ENCODE results near the gene RARRES2. TPM values are rescaled to one million over a fixed set of nuclear protein-coding genes. Genes with fewer than 3 reads are reported as not detected.
"Not testable (repeated sequence)": the region's sequence is repeated elsewhere in the genome, so short reads cannot be mapped to it uniquely, and the experiment has no call there.

Gene RARRES2
- total and polyA plus RNA-seq, 5 experiments from 2014 or later, result 0.29 TPM; not detected in 4

DNA sequence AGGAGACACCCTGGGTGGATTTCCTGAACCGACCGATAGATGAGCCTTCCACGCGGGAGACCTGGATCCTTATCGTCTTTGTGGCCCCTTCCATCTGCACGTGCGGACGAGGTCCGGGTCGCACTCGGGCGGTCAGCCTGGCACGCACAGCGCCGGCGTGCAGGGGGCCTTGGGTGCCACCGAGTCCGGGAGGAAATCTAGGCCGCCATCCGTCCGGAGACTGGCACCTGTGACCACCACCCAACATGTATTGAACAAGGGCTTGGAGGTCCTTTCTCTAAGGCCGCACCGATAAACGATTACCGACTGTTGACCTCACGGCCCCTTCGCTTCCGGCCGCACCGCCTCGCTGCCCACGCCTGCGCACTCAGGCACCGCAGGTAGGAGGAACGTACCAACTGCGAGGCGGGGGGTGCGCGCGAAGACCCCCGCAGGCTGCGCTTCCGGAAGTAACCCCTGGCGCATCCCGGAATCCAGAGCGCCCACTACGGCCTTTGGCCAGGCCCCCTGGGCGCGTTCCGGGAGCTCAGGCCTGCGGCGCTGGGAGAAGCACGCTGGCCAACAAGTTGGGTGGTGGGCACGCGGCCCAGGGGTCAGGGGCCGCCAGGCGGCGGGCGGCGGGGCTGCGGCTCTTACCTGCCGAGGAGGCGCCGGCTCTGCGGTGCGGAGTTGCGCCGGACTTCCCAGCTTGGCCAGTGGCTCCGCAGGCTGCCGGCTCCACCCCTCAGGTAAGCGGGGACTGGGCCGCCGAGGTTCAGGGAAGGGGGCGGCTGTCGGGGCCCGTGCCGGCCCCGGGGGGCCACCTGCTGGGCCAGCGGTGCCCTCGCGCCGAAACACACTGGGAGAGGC lies 18.4 kb downstream of the RARRES2 start, which contains the start of the genes ACTR3C and LRRC61:
Gene ACTR3C, minus strand, starts transcription at position 713 of the 849 bp plus-strand sequence. CDS start 28,249 bp downstream, outside the sequence.
Gene LRRC61, plus strand, starts transcription at position 523 of the 849 bp plus-strand sequence. CDS start 13,507 bp downstream, outside the sequence.
- POLR2A ChIA-PET, result interaction anchor here (0.6 to 1.7 kb wide), 6 partner anchors 9 to 1211 kb away, joined by 3 to 8 read pairs (median 4); partner anchors contain the start of genes GIMAP7 and REPIN1
- Mint-ChIP-seq H3K27ac (peak within 1 kb of the TSS; percentile 95 to 99 (median 97)), H3K4me3 (peak within 1 kb of the TSS; percentile 92 to 100 (median 98)), H3K9me3 (no peaks in the 10 kb centered on the region), H3K36me3 (peaks cover 7 to 30% (median 9%) of the 10 kb centered on the region in 3 donors), H3K4me1 (peaks cover 24 to 55% (median 48%) of the 10 kb centered on the region in 4 donors), H3K27me3 (no peaks in the 10 kb centered on the region)
- DNase-seq, result peak; percentile 33 to 78 (median 58)
- ATAC-seq, result peak; percentile 61 to 76

DNA sequence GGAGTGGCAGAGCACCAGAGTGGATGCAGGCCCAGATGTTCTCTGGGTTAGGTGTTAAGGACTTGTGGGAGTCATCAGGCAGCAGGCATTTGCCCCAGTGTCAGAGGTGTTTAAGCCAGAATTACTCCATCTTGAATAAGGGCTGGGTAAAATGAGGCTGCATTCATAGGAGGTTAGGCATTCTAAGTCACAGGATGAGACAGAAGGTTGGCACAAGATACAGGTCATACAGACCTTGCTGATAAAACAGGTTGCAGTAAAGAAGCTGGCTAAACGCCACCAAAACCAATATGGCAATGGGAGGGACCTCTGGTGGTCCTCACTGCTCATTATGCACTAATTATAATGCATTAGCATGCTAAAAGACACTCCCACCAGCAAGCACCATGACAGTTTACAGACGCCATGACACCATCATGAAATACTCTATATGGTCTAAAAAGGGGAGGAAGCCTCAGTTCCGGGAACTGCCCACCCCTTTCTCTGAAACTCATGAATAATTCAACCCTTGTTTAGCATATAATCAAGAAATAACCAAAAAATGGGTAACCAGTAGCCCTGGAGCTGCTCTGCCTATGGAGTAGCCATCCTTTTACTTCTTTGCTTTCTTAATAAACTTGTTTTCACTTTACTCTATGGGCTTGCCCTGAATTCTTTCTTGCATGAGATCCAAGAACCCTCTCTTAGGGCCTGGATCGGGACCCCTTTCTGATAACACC lies 19.2 kb downstream of the RARRES2 start:
- Mint-ChIP-seq H3K4me3 (peak overlapping the region; percentile 92 to 98 (median 96)), H3K36me3 (peaks cover 3 to 22% (median 11%) of the 10 kb centered on the region in 3 donors), H3K27me3 (no peaks in the 10 kb centered on the region), H3K27ac (peak overlapping the region; percentile 90 to 99 (median 96)), H3K4me1 (peaks cover 24 to 55% (median 48%) of the 10 kb centered on the region in 4 donors), H3K9me3 (no peaks in the 10 kb centered on the region)
- POLR2A ChIA-PET, result interaction anchor here (1.0 to 1.7 kb wide), 3 partner anchors 19 to 83 kb away, joined by 3 to 7 read pairs (median 3); partner anchors contain the start of genes RARRES2 and REPIN1
- DNase-seq, result peak in 6 of 10 donors; percentile 46 to 66 (median 55)
- peak; percentile 15 to 70 for ATAC-seq

DNA sequence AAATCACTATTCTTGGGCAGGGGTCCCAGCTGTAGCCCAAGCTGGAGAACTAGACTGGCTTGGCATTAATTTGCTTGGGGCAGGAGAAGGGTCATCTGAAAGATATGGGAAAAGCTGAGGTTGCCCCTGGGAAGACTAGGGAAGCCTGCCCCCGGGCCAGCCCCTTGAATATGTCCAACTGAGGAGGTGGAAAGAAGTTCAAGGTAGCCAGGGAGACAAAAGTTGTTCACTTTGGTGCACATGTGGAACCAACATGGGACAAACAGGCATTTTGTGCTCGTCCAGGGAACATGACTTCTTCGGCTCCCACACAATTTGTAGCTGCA lies 19.7 kb downstream of the RARRES2 start:
- peak overlapping the region; percentile 92 to 98 (median 96) for H3K4me3 Mint-ChIP-seq
- H3K27me3 Mint-ChIP-seq, result no peaks in the 10 kb centered on the region
- H3K27ac Mint-ChIP-seq, result peak overlapping the region in 9 of 10 donors; percentile 90 to 99 (median 96)
- no peaks in the 10 kb centered on the region for H3K9me3 Mint-ChIP-seq
- POLR2A ChIA-PET, result interaction anchor here (1.0 to 1.4 kb wide), 2 partner anchors 19 to 84 kb away, joined by 3 read pairs; partner anchors contain the start of gene RARRES2
- DNase-seq (no peak), ATAC-seq (no peak)
- peaks cover 3 to 17% (median 7%) of the 10 kb centered on the region in 3 donors for H3K36me3 Mint-ChIP-seq
- peaks cover 24 to 52% (median 48%) of the 10 kb centered on the region in 4 donors for H3K4me1 Mint-ChIP-seq

DNA sequence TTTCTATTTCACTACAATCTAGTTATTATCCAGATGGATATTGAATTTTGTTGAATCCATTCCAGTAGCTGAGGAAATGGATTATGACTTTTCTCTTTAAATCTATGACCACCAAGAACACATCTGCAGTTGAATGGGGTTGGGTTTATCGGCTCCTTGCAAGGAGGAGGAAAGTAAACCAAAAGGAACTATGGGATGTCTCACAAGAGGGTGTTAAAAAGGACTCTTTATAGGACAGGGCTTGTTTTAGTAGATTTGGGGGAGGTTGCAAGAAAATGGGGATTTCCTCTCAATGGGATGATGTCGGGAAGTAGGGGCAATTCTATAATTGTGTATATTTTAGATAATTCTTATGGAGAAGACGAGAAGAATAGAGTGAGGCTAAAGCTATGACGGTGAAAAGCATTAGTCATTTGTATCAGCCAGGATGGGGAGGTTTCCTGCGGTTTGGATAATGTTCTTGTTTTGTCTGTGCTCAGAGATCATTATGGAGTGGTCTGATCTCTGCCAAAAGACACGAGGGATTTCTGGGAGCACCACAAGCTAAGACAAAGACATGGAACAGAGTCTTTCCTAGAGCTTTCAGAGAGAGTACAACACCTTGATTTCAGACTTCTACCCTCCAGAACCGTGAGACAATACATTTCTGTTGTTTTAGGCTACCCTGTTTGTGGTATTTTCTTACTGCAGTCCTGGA lies 23.5 kb downstream of the RARRES2 start:
- Mint-ChIP-seq H3K4me3 (no peak overlapping the region), H3K27ac (no peak overlapping the region)

DNA sequence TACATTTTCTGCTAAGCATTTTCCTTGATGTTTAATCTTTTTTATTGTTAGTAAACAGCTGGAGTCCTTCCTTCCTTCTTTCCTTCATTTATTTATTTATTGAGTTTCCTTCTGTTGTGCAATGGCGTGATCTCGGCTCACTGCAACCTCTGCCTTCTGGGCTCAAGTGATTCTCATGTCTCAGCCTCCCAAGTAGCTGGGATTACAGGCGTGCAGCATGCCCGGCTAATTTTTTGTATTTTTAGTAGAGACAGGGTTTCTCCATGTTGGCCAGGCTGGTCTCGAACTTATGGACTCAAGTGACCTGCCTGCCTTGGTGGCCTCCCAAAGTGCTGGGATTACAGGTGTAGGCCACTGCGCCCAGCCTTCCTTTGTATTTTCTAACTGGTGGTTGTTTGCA lies 24.4 kb downstream of the RARRES2 start:
- POLR2A ChIA-PET, ATAC-seq, H3K27me3 Mint-ChIP-seq, H3K4me3 Mint-ChIP-seq, H3K9me3 Mint-ChIP-seq, DNase-seq: not testable (repeated sequence)
- Mint-ChIP-seq H3K36me3 (peaks cover 0 to 13% (median 5%) of the 10 kb centered on the region in 3 donors), H3K4me1 (peaks cover 10 to 23% (median 16%) of the 10 kb centered on the region in 4 donors), H3K27ac (peak overlapping the region in 1 of 10 donors; percentile 49)

More for the DNA sequence above, 23.5 kb downstream of the RARRES2 start:
- POLR2A ChIA-PET, result interaction anchor here (0.5 kb wide), 1 partner anchor 13 kb away, joined by 3 read pairs; no protein-coding TSS in a partner anchor
- no peak for ATAC-seq
- no peak for DNase-seq
- peaks cover 0 to 13% (median 4%) of the 10 kb centered on the region in 3 donors for H3K36me3 Mint-ChIP-seq
- peaks cover 14 to 32% (median 24%) of the 10 kb centered on the region in 4 donors for H3K4me1 Mint-ChIP-seq
- H3K27me3 Mint-ChIP-seq, result no peaks in the 10 kb centered on the region
- H3K9me3 Mint-ChIP-seq, result no peaks in the 10 kb centered on the region

DNA sequence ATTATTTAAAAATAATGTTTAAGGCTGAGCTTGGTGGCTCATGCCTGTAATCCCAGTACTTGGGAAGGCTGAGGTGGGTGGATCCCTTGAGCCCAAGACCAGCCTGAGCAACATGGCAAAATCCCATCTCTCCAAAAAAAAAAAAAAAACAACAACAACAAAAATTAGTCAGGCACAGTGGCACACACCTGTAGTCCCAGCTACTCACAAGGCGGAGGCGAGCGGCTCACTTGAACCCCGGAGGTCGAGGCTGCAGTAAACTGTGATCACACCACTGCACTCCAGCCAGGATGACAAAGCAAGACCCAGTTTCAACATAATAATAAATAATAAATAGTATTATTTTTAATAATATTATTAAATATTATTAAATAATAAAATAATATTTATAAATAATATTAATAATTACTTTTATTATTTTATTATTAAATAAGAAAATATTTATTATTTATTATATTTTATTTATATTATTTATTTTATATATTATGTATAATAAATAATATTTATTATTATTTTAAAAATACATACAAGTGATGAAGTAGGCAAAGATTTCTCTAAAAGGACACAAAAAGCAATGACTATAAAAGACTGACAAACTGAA lies 26.7 kb downstream of the RARRES2 start:
- H3K27ac Mint-ChIP-seq, result no peak overlapping the region
- H3K9me3 Mint-ChIP-seq, result no peaks in the 10 kb centered on the region
- ATAC-seq (no peak), DNase-seq (no peak)
- no peaks in the 10 kb centered on the region for H3K27me3 Mint-ChIP-seq
- POLR2A ChIA-PET, result interaction anchor here (0.7 kb wide), 1 partner anchor 93 kb away, joined by 8 read pairs; no protein-coding TSS in a partner anchor
- H3K36me3 Mint-ChIP-seq, result peaks cover 0 to 13% (median 5%) of the 10 kb centered on the region in 3 donors
- H3K4me1 Mint-ChIP-seq, result peaks cover 0 to 10% (median 5%) of the 10 kb centered on the region in 4 donors
- no peak overlapping the region for H3K4me3 Mint-ChIP-seq

DNA sequence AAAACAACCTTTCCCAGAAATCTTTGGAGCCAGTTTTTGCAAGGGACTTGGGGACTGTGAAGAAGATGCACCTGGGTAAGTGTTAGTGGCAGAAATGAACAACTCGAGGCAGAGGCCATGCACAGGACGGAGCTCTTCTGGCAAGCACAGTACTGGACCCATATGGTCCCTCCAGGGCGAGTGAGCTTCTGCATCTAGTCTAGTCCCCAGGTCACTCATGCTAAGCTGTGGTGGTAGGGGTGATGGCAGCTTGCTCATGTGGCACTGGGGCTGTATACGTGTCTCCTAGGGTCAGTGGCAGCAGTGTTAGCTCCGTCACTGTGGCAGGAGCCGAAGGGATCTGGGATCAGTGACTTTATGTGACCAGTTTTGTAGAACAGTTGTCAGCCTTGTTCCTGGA lies 27.6 kb downstream of the RARRES2 start:
- POLR2A ChIA-PET, result interaction anchor here (0.7 to 1.5 kb wide), 2 partner anchors 10 to 94 kb away, joined by 4 to 8 read pairs; partner anchors contain the start of genes ACTR3C and LRRC61
- peaks cover 0 to 10% (median 6%) of the 10 kb centered on the region in 4 donors for H3K4me1 Mint-ChIP-seq
- no peaks in the 10 kb centered on the region for H3K27me3 Mint-ChIP-seq
- H3K36me3 Mint-ChIP-seq, result peaks cover 0 to 13% (median 5%) of the 10 kb centered on the region in 3 donors
- no peaks in the 10 kb centered on the region for H3K9me3 Mint-ChIP-seq
- no peak overlapping the region for H3K4me3 Mint-ChIP-seq
- no peak overlapping the region for H3K27ac Mint-ChIP-seq
- DNase-seq (no peak), ATAC-seq (no peak)

DNA sequence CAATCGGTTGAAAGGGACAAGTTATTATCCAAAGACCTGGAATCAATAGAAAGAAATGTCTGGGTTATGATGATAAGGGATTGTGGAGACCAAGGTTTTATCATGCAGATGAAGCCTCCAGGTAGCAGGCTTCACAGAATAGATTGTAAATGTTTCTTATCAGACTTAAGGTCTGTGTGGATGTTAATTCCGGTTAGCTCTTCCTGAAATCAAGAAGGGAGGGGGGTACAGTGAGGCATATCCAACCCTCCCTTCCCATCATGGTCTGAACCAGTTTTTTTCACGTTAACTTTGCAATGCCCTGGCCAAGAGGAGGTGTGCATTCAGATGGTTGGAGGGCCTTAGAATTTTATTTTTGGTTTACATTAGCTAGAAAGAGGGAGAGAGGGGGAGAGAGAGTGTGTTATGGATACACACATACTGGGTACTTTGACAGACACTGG lies 28.0 kb downstream of the RARRES2 start:
- DNase-seq (no peak), ATAC-seq (no peak)
- H3K27ac Mint-ChIP-seq, result peak overlapping the region in 1 of 10 donors; percentile 76
- POLR2A ChIA-PET, result interaction anchor here (1.5 kb wide), 1 partner anchor 10 kb away, joined by 4 read pairs; the partner anchor contains the start of genes ACTR3C and LRRC61
- H3K36me3 Mint-ChIP-seq, result peaks cover 0 to 13% (median 5%) of the 10 kb centered on the region in 3 donors
- H3K4me1 Mint-ChIP-seq, result peaks cover 0 to 10% (median 9%) of the 10 kb centered on the region in 4 donors
- no peak overlapping the region for H3K4me3 Mint-ChIP-seq
- no peaks in the 10 kb centered on the region for H3K9me3 Mint-ChIP-seq
- no peaks in the 10 kb centered on the region for H3K27me3 Mint-ChIP-seq

DNA sequence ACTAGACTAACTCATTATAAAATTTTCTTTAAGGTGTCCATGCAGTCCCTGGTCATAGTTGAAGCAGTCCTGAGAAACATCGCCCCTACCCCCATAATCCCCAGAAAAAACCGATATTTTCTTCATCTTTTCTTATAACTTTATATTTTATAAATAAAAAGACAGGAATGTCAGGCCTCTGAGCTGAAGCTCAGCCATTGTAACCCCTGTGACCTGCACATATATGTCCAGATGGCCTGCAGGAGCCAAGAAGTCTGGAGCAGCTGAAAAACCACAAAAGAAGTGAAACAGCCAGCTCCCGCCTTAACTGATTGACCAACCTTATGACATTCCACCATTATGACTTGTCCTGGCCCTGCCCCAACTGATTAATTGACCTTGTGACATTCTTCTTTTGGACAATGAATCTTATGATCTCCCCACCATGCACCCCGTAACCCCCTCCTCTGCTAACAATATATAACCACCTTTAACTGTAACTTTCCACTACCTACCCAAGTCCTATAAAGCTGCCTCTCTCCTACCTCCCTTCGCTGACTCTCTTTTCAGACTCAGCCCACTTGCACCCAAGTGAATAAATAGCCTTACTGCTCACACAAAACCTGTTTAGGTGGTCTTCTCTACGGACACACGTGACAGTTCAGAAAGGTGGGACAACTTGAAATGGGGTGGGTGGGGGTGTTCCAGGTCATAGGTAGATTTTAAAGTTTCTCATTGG lies 28.6 kb downstream of the RARRES2 start:
- not testable (repeated sequence) for H3K36me3 Mint-ChIP-seq, H3K9me3 Mint-ChIP-seq, DNase-seq, H3K27ac Mint-ChIP-seq, H3K27me3 Mint-ChIP-seq, H3K4me3 Mint-ChIP-seq, ATAC-seq
- POLR2A ChIA-PET, result interaction anchor here (1.5 kb wide), 1 partner anchor 11 kb away, joined by 4 read pairs; the partner anchor contains the start of genes ACTR3C and LRRC61
- peaks cover 0 to 14% (median 8%) of the 10 kb centered on the region in 4 donors for H3K4me1 Mint-ChIP-seq

DNA sequence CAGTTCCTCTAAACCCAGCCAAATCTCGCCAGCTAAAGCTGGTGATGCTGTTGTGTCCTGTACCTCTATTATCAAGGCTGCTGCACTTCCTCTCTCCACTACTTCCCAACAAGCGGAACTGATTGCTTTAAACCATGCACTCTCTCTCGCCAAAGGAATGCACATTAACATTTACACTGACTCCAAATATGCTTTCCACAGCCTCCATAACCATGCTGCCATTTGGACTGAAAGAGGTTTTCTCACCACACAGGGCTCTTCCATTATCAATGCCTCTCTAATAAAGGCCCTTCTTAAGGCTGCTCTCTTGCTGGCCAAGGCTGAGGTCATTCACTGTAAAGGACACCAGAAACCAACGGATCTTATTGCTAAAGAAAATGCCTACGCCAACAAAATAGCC lies 29.7 kb downstream of the RARRES2 start:
- Mint-ChIP-seq H3K36me3 (peaks cover 0 to 6% (median 5%) of the 10 kb centered on the region in 3 donors), H3K27ac (no peak overlapping the region), H3K4me3 (no peak overlapping the region), H3K27me3 (no peaks in the 10 kb centered on the region), H3K9me3 (no peaks in the 10 kb centered on the region), H3K4me1 (peaks cover 0 to 20% (median 8%) of the 10 kb centered on the region in 4 donors)
- ATAC-seq (no peak), DNase-seq (no peak)
- POLR2A ChIA-PET, result no interaction called here

DNA sequence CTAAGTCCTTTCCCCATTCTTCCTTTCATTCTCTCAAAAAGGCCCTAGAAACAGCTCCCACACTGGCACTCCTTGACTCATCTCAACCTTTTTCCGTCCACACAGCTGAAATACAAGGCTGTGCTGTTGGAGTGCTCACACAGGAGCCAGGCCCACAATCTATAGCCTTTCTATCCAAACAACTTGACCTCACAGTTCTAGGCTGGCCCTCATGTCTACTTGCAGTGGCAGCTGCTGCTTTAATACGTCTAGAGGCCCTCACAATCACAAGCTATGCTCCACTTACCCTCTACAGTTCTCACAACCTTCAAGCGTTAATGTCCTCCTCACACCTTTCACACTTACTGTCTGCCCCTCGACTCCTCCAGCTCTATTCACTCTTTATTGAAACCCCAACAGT lies 30.3 kb downstream of the RARRES2 start:
- Mint-ChIP-seq H3K27ac (no peak overlapping the region), H3K27me3 (no peaks in the 10 kb centered on the region), H3K4me1 (peaks cover 0 to 20% (median 8%) of the 10 kb centered on the region in 4 donors), H3K4me3 (no peak overlapping the region), H3K36me3 (peaks cover 0 to 6% (median 5%) of the 10 kb centered on the region in 3 donors), H3K9me3 (no peaks in the 10 kb centered on the region)
- POLR2A ChIA-PET, result no interaction called here
- ATAC-seq (no peak), DNase-seq (no peak)
